ENCODE measurements around the gene AP1M2. TPM values are rescaled to one million over a fixed set of nuclear protein-coding genes. Genes with fewer than 3 reads are reported as not detected.

The AP1M2 gene
- total and polyA plus RNA-seq, 2 donors (not counting 3 experiments of a cell fraction or from before 2014, with no cell fraction given), result 0.19 TPM; not detected in 1

- intact Hi-C loops (cut with micrococcal nuclease) (no loop called here), dilution Hi-C loops (cut with MboI; ENCODE audit: extremely low pct_ligation_motif_present, low sequenced_read_pairs) (no loop called here)
- Histone ChIP-seq H3K79me2 (ENCODE audit: control insufficient read depth, insufficient read depth, low read length) (no peaks in the 10 kb centered on the region), H3K36me3 (ENCODE audit: control insufficient read depth in 2 of 2, extremely low read depth in 1 of 2, insufficient read depth in 2 of 2, low read length in 2 of 2) (no peaks in the 10 kb centered on the region), H2AFZ (ENCODE audit: low read depth, low read length) (no peak overlapping the region), H3K27me3 (ENCODE audit: control insufficient read depth in 2 of 2, insufficient read depth in 2 of 2, low read length in 2 of 2) (peaks cover 10% of the 10 kb centered on the region in 2 experiments), H3K27ac (ENCODE audit: insufficient read depth, low read depth, low read length) (no peak overlapping the region), H4K20me1 (replicated peaks; ENCODE audit: control insufficient read depth, extremely low read depth, insufficient read depth, low read length) (no peaks in the 10 kb centered on the region), H3K4me1 (ENCODE audit: control insufficient read depth, extremely low read depth, insufficient read depth, low read length) (no peaks in the 10 kb centered on the region), H3K4me2 (ENCODE audit: insufficient read depth, low read length) (no peak overlapping the region), H3K9ac (replicated peaks; ENCODE audit: extremely low read depth, insufficient read depth, low read length) (no peak overlapping the region), H3K9me1 (replicated peaks; ENCODE audit: control insufficient read depth, extremely low read depth, insufficient read depth, low read length) (no peaks in the 10 kb centered on the region), H3K9me3 (replicated peaks; ENCODE audit: control insufficient read depth, insufficient read depth, low read length) (no peaks in the 10 kb centered on the region), H3K4me3 (replicated peaks in 1 of 3; ENCODE audit: insufficient read depth in 1 of 3, low read depth in 1 of 3, low read length in 3 of 3) (no peak overlapping the region)
- BruUV-seq (replicated peaks), result no TSS peak
- ChIA-PET POLR2A (no interaction called here), CTCF (interaction anchor here (1.4 to 3.3 kb wide), 2 partner anchors 14 to 56 kb away, joined by 3 to 11 read pairs; no protein-coding TSS in a partner anchor)
- FAIRE-seq (no peak), DNase-seq (ENCODE audit: low read depth, low spot score) (no peak)
- TF ChIP-seq GATA2 (IDR thresholded peaks at IDR 0.05; ENCODE audit: insufficient read depth, insufficient read length, low read depth, low read length), result no peak
- no peak for TF ChIP-seq EZH2 (IDR thresholded peaks at IDR 0.05; ENCODE audit: borderline replicate concordance, low read depth, low read length, severe bottlenecking)
- TF ChIP-seq, protein P1, sequence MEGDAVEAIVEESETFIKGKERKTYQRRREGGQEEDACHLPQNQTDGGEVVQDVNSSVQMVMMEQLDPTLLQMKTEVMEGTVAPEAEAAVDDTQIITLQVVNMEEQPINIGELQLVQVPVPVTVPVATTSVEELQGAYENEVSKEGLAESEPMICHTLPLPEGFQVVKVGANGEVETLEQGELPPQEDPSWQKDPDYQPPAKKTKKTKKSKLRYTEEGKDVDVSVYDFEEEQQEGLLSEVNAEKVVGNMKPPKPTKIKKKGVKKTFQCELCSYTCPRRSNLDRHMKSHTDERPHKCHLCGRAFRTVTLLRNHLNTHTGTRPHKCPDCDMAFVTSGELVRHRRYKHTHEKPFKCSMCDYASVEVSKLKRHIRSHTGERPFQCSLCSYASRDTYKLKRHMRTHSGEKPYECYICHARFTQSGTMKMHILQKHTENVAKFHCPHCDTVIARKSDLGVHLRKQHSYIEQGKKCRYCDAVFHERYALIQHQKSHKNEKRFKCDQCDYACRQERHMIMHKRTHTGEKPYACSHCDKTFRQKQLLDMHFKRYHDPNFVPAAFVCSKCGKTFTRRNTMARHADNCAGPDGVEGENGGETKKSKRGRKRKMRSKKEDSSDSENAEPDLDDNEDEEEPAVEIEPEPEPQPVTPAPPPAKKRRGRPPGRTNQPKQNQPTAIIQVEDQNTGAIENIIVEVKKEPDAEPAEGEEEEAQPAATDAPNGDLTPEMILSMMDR (IDR thresholded peaks at IDR 0.05; ENCODE audit: extremely low read depth in 1 of 2, insufficient read depth in 1 of 2, low read depth in 1 of 2, low read length in 2 of 2), result no peak
- TF ChIP-seq FOS (IDR thresholded peaks at IDR 0.05; ENCODE audit: borderline replicate concordance, insufficient read depth, low read length), result no peak
- TF ChIP-seq MAX (IDR thresholded peaks at IDR 0.05; ENCODE audit: insufficient read depth, insufficient read length), result no peak
- TF ChIP-seq JUN (IDR thresholded peaks at IDR 0.05; ENCODE audit: borderline replicate concordance, insufficient read depth, insufficient read length, low read depth), result no peak
- TF ChIP-seq MYC (IDR thresholded peaks at IDR 0.05; ENCODE audit: low read depth, low read length), result no peak
- no peak for TF ChIP-seq POLR2A (IDR thresholded peaks at IDR 0.05; ENCODE audit: low read depth, low read length)
- no peak for TF ChIP-seq POLR2AphosphoS5 (IDR thresholded peaks at IDR 0.05; ENCODE audit: insufficient read depth, low read depth, low read length)
Observed at GRCh38 chr19:10587839-10588150, 683 bp upstream of the AP1M2 start.

Measured in endothelial cell of umbilical vein (primary cell).